D721Med (cell line): ENCODE measurements around the gene LRP8.

Experiments used
- DNase-seq: peaks from one replicate; pipeline ENCODE4 v3.0.0; 2011; ENCODE audit warnings: low spot score; ENCODE audit not compliant: insufficient read length
- FAIRE-seq: peaks from 2 replicates; lab custom pipeline; 2011; peaks lifted over from hg19 to GRCh38; lab: Jason Lieb, UNC
- TF ChIP-seq, protein P1 (sequence below): IDR thresholded peaks from 2 replicates; pipeline ENCODE4 v1.5.1; 2012; ENCODE audit warnings: mild to moderate bottlenecking, control low read depth; ENCODE audit not compliant: insufficient read depth; ENCODE audit errors: missing control alignments

Gene LRP8

DNA sequence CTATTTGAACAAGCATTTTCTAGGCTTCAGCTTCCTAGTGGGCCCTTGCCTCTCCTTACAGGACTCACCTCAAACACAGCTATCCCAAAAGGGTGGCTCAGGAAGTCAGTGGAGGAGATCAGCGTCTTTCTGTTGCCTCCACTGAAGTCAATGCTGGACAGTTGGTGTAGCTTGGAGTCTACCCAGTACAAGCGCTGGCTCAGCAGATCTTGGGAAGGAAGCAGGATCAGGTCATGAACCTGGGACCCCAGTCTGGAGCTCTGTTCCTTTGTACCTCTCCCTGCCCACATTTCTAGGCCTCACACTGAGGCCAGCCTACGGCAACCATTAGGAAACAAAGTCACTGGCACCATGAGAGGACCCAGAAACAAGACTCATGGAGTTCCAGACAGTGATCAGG lies 65.9 kb downstream of the LRP8 start:
- FAIRE-seq: no peak
- DNase-seq: no peak
- TF ChIP-seq, protein P1, sequence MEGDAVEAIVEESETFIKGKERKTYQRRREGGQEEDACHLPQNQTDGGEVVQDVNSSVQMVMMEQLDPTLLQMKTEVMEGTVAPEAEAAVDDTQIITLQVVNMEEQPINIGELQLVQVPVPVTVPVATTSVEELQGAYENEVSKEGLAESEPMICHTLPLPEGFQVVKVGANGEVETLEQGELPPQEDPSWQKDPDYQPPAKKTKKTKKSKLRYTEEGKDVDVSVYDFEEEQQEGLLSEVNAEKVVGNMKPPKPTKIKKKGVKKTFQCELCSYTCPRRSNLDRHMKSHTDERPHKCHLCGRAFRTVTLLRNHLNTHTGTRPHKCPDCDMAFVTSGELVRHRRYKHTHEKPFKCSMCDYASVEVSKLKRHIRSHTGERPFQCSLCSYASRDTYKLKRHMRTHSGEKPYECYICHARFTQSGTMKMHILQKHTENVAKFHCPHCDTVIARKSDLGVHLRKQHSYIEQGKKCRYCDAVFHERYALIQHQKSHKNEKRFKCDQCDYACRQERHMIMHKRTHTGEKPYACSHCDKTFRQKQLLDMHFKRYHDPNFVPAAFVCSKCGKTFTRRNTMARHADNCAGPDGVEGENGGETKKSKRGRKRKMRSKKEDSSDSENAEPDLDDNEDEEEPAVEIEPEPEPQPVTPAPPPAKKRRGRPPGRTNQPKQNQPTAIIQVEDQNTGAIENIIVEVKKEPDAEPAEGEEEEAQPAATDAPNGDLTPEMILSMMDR: no peak

DNA sequence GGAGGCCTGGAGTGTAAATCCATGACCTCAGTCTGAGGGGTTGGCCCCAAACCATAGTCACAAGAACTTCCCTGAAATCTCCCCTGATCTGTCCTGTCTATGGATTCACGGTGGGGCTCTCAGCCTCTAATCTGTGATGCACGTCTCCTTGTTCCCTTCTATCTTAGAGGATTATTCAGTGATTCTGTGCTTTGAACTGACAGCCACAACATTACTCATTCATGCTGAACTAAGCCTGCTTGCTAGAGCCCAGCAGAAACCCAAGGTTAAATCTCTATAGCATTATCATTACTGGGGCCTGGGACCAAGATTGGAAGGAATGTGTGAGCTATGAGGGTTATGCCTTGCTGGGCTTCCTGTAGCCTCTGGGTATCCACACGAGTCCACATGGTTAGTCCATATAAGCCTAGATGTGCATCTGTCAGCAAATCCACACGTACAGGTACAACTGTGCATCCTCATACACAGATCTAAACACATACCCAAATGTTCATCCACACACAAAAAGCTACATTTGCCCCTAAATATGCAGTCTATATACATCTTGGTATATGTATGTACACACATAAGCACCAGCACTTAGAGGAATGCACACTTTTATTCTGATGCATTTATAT lies 67.1 kb downstream of the LRP8 start:
- DNase-seq (no peak), FAIRE-seq (peak; percentile 38)
- TF ChIP-seq, protein P1: no peak

DNA sequence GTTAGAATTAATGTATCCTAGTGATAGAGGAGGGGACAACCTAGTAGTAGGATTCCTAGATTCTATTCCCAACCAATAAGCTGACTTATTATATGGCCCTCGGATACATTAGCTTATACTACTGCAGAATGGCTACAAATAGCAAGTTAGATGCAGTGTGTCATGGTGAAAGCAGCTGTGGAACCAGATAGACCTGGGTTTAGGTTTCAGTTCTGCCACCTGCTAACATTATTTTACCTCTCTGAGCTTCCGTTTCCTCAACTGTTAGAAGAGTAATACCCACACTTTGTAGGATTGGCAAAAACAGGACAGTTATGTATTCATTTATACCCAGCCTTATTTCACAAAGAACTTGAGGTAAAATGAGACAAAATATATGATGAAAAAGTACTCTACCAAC lies 67.9 kb downstream of the LRP8 start:
- DNase-seq: no peak
- no peak for FAIRE-seq
- TF ChIP-seq, protein P1: no peak

DNA sequence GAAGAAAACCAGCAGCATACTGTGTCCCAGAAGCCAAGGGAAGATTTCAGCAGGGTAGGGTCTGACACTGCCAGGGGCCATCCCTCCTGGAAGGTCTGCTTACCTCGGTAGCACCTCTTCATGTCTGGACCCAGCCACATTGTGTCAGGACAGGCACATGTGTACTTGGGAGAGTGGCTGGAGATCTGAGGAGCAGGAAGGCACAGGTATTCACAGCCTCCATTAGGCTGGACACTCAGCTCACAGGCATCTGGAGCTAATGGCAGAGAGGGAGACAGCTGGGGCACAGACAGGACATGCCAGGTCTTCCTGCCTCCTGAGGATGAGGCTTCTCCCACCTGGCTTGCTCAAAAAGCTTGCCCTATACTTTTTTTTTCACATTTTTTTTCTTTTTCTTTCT lies 69.7 kb downstream of the LRP8 start:
- TF ChIP-seq, protein P1: no peak
- no peak for FAIRE-seq
- no peak for DNase-seq

DNA sequence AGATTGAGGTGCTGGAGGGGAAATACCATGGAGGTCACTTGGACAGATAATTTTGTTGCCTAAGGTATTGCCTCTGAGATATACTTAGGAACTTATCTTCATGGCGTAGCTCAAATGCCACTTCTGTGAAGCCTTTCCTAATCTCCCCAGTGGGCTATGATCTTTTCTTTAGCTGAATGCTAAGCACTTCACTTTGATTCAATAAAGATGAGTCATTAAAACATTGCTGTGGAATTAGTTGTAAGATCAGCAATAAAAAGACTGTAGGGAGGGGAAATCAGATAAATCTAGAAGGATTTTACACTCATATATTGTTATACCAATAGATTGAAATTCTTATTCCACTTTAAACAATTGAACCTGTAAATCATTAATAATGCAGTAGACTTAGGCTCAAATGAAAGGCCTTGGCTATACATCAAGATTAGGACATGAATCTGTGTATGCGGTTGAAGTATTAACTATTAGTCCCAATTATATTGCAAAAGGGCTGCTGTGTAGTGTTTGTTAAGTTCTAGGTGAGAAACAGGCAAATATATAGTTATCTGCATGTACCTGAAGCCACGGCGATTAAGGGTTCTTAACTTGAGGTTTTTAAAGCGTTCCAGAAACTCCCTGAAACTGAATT lies 70.3 kb downstream of the LRP8 start:
- DNase-seq: no peak
- no peak for FAIRE-seq
- TF ChIP-seq, protein P1: no peak

DNA sequence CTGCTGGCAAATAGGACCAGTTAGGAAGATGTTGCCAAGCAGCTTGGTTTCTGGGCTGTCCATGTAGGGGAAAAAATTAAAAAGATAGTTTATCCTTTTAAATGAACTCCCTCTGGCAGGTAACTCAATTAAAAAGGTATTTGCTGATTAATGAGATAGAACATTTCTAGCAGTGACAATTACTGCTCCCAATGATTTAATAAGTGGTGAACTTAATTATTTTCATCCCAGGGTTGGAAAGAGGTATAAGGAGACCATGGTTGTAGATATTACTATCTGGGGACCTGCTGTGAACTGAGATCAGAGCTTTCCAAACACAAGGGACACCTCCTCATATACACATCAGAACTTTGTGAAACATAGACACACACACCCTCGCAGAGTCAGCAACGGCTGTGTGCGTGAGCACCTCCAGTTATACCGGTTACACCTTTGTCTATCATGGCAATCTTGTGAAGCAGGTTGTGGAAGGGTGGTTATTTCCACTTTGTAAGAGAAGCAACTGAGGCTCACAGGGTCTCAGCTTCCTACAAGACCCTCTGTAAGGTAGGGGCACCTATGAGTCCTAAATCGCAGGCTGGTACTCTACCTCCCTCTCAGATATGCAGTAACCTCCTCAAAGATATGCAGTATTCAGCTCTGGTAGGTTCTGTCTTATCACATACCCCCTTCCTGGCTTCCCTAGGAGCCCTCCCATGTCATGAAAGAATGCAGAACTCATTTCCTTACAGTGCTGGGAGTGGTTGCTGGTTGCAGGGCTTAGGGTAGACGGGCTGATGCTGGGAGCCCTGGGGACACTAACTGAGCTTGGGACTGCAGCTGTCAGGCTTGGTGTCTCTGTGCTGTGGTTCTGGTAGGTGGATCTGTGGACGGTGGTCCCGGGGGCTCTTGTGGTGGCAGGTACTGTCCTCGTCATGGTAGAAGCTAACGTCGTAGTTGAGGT lies 71.1 kb downstream of the LRP8 start:
- TF ChIP-seq, protein P1: no peak
- no peak for FAIRE-seq
- DNase-seq: no peak
